Inflammatory macrophage (primary cell): ENCODE data around the gene EPN2.

Experiments
- DNase-seq, 2 donors: peaks; one replicate each; pipeline ENCODE4 v3.0.0-alpha.2; 2020 to 2022

The EPN2 gene

GRCh38 chr17:19295473-19296135 lies 58.4 kb downstream of the EPN2 start:
- DNase-seq = peak; percentile 36 to 46

GRCh38 chr17:19296786-19297778 lies 59.9 kb downstream of the EPN2 start:
- peak in 1 of 2 donors; percentile 26 for DNase-seq

GRCh38 chr17:19298569-19299213 lies 61.5 kb downstream of the EPN2 start:
- DNase-seq = no peak

GRCh38 chr17:19299214-19299747 lies 62.1 kb downstream of the EPN2 start:
- DNase-seq = no peak

- no peak for DNase-seq
These were observed 62.7 kb downstream of the EPN2 start for GRCh38 chr17:19299866-19300265.

- no peak for DNase-seq
These were observed 64.2 kb downstream of the EPN2 start for GRCh38 chr17:19301274-19301951.

- no peak for DNase-seq
These were observed 64.8 kb downstream of the EPN2 start for GRCh38 chr17:19301973-19302372.

- peak; percentile 71 to 86 for DNase-seq
These were observed 65.7 kb downstream of the EPN2 start for GRCh38 chr17:19302791-19303331.

GRCh38 chr17:19303367-19303776 lies 66.2 kb downstream of the EPN2 start:
- DNase-seq = peak in 1 of 2 donors; percentile 54

GRCh38 chr17:19304209-19304608 lies 67.0 kb downstream of the EPN2 start:
- peak; percentile 93 to 96 for DNase-seq

- DNase-seq = no peak
These were observed 67.6 kb downstream of the EPN2 start for GRCh38 chr17:19304751-19305150.

GRCh38 chr17:19305256-19305655 lies 68.1 kb downstream of the EPN2 start:
- DNase-seq = no peak

- DNase-seq = no peak
These were observed 68.6 kb downstream of the EPN2 start for GRCh38 chr17:19305761-19306159.

- DNase-seq = peak; percentile 87 to 89
These were observed 69.3 kb downstream of the EPN2 start for GRCh38 chr17:19306160-19307111.

- DNase-seq = no peak
These were observed 70.4 kb downstream of the EPN2 start for GRCh38 chr17:19307521-19307920.

- DNase-seq = no peak
These were observed 71.2 kb downstream of the EPN2 start for GRCh38 chr17:19308398-19308797.

- DNase-seq = no peak
These were observed 72.5 kb downstream of the EPN2 start for GRCh38 chr17:19309701-19310100.

GRCh38 chr17:19310151-19310550 lies 73.0 kb downstream of the EPN2 start:
- DNase-seq = no peak

GRCh38 chr17:19311016-19311415 lies 73.8 kb downstream of the EPN2 start:
- DNase-seq = no peak

- peak; percentile 66 to 79 for DNase-seq
These were observed 74.5 kb downstream of the EPN2 start for GRCh38 chr17:19311421-19312215.
